Stimulated activated CD4-positive, alpha-beta T cell treated with anti-CD3 and anti-CD28 coated beads, Interleukin-4, amount 100 ng/mL, for 4 hours (primary cell): Measurements from ENCODE around the gene P2RX1.
A peak's percentile ranks its signal among the peaks of the same experiment; 100 is the strongest.
"Not testable (repeated sequence)": the region's sequence is repeated elsewhere in the genome, so short reads cannot be mapped to it uniquely, and the experiment has no call there.

Source experiments
- DNase-seq, 2 experiments: peaks; one replicate each; pipeline ENCODE4 v3.0.0-alpha.2; 2020

P2RX1 gene

DNA sequence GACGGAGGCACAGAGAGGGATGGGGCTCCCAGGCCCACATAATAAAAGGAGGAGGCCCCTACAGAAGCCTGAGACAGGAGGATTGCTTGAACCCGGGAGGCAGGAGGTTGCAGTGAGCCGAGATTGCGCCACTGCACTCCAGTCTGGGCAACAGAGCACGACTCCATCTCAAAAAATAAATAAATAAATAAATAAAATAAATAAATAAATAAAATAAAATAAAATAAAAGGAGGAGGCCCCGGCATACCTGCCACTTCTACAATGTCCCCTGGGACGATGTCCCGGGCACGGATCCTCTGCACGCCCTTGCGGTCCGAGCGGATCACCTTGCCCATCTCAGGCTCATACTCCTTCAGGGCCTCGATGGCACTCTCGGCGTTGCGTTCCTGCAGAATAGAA is 34.7 kb upstream of the P2RX1 start:
- DNase-seq, result no peak

DNA sequence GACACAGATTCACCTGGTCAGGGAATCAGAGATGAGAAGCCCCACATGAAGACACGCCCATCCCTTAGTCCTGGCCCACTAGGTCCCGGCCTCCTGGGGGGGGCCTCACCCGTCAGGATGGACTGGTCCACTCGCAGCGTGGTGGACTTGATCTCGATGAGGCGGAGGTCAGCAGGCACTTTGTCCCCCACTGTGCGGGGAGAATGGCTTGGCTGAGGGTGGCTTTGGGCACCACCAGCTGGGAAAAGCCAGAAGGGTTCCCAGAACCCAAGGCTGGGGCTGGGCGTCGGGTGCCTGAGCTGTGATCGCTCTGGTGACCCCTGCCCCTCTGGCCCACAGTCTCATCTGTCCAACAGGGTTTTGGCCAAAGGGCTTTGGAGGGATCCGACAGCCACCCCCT is 34.3 kb upstream of the P2RX1 start:
- no peak for DNase-seq

DNA sequence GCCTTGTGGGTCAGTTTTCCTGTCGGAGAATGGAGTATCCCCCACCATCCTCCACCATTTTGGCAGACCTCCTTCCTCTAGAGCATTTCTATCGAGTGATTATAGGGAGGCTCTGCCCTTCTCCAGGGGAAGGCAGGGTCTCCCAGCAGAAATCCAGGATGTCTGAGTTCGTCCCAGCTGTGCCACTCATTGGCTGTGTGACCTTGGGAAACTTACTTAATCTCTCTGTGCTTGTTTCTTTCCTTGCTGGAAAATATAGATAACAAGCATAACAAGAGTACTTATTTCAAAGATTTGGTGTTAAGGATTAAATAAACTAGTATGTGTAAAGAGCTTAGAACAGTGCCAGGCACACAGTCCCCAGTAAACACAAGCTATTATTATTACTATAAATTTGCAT is 33.2 kb upstream of the P2RX1 start:
- no peak for DNase-seq

DNA sequence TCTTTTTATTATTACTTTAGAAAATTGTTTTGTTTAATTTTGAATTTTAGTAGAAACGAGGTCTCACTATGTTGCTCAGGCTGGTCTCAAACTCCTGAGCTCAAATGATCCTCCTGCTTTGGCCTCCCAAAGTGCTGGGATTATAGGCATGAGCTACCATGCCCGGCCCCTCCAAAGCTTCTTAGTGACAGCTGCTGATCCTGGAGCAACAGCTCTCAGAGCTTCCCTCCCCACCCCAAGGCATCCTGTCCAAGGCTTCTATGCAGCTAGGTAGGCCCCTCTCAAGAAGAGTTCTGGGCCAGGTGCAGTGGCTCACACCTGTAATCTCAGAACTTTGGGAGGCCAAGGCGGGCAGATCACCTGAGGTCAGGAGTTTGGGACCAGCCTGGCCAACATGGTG is 32.3 kb upstream of the P2RX1 start:
- DNase-seq, result not testable (repeated sequence)

DNA sequence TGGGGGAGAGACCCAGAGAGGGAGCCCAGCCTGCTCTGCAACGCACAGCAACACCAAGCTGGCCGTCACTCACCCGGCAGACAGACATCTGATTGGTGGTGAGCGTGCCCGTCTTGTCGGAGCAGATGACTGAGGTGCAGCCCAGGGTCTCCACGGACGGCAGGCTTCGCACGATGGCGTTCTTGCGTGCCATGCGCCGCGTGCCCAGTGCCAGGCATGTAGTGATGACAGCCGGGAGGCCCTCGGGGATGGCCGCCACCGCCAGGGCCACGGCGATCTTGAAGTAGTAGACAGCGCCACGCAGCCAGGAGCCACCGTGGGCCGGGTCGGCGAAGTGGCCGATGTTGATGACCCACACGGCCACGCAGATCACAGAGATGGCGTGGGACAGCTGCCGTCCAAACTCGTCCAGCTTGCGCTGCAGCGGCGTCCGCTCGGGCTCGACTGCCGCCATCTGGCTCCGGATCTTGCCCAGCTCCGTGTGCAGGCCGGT is 31.1 kb upstream of the P2RX1 start:
- no peak for DNase-seq

DNA sequence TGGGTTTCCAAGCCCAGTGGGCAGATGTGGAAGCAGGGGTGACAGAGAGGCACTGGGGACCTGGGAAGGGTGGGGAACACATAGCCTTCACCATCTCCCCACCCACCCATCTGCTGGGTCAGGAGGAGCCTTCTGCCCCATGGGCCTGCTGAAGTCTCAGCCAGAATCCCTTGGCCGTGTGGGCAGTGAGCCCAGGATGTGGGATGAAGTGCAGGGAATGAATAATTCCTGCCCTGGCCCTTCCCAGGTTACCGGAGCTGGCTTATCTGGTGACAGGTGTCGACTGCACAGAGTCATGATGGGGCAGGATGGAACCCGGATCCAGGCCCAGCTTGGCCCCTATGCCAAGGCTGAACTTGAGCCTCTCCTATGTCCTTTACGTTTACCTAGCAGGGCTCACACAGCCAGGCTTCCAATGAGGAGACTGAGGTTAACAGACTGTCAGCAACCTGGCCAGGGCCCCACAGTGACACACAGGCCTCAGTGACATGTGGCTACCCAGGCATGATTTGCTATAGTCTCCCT is 30.5 kb upstream of the P2RX1 start:
- DNase-seq, result no peak

DNA sequence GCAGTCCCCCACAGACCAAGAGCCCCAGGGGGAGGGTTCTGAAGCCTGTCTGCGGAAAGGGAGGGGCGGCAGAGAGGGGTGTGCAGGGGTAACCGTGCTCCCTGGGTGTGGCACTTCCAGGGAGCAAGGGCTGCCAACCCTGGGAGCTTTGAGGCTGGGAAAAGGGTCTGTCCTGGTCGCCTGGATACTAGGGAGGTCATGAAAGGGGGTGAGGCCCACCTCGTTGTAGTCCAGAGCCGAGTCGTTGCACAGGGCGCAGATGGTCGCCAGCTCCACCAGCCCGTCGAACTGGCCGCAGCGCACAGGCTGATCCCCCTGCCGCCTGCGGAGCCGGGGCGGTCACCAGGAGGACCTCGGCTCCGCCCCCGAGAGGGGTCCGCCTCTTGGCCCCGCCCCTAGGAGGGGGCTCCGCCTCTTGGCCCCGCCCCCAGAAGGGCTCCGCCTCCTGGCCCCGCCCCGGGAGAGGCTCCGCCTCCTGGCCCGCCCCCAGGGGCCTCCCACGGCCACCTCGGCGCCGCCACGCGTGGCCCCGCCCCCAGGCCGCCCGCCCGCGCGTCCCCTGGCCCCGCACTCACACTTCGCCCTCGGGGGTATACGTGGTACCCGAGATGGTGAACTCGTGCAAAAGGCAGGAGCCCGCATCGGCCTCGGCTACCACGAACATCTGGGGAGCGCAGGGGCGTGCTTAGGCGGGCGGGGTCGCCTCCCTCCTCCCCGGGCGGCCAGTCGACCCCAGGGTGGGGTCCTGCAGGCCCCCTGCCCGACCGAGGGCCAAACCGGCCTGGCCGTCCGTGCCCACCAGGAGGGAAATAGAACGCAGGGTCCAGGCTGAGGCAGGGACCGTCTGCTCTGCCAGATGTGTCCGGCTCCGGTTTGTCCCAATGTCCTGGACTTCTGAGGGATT is 28.5 kb upstream of the P2RX1 start:
- DNase-seq, result peak; percentile 10 to 28

DNA sequence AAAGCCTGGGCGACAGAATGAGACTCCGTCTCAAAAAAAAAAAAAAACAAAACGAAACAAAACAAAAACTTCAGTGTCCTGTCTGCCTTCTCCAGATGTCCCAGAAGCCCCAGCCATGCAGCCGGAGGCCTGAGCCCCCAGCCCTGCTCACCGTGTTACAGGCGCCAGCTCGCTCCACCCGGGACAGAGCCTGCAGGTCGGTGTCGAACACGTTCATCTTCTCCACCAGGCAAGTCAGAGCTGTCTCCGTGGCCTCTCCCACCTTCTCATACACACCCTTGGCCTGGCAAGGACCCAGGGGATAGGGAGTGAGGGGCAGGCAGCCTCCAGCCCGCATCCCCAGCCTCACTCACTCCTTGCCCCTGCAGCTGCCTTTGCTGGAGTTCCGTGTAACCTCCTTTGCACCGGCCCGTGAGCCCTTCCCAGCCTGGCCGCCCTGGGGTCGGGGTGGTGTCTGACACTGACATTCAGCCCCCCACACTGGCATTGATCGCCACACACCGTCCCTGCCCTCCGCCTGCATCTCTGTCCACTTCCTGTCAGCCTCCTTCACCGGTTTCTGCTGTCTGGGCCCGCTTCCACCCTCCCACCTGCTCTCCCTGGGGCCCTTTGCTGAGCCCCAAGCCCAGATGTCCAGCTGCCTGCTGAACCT is 27.1 kb upstream of the P2RX1 start:
- no peak for DNase-seq

DNA sequence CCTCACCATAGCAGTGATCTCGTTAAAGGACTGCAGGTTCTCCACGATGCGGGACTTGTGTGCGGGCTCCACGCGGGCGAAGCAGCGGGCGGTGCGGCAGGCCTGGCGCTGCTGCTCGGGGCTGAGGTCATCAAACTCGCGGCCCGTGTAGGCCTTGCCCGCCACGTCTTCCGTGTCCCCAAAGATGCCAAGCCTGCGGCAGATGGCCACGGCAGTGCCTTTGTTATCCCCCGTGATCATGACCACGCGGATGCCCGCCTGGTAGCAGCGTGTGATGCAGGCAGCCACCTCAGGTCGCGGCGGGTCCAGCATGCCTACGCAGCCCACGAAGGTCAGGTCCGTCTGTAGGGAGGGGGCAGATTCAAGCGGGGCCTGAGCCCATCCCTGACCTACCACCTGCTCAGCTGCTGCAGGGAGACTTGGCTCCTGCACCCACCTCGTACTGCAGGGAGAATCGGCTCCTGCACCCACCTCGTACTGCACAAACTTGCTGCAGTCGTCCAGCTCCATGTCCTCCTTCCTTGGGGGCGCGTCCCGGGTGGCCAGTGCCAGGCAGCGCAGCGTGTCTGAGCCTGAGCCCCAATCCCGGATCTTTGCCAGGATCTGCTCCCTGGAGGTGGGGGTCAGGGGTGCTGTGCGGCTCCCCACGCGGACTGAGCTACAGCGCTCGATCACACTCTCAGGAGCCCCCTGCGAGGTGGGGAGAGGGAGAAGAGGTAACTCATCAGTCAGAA is 24.9 kb upstream of the P2RX1 start:
- no peak for DNase-seq

DNA sequence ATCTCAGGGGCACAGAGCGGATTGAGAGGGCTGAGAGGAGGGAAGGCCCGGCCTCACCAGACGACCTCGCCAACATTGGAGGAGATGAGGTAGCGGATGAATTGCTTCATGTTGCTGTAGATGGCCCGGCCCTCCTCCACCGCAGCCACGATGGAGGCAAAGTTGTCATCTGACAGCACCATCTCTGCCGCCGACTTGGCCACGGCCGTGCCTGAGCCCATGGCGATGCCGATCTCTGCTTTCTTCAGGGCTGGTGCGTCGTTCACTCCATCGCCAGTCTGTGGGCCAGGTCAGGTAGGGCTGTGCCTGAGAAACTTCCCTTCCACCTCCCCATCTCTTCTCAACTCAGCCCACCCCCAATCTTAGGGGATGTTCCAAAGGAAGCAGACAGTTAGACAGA is 21.1 kb upstream of the P2RX1 start:
- no peak for DNase-seq

DNA sequence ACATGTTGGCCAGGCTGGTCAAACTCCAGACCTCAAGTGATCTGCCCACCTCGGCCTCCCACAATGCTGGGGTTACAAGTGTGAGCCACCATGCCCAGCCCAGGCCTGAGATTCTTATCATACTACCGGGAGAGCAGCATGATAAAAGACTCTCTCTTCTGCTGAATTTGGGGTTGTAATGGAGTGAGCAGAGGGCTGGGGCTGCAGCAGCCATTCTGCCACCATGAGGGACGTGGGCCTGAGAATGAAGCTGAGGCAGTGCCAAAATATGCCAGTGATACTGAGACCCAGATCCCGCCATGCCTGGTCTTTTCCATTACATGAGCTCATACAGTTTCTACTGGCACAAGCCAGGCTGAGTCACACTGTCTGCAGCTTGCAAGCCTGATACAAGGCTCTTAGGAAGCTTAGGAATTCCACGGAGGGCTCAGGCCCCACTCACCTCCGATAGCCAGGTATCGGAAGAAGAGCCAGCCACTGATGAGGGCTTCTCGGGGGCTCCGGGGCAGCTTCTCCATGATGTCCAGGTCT is 19.6 kb upstream of the P2RX1 start:
- no peak for DNase-seq

DNA sequence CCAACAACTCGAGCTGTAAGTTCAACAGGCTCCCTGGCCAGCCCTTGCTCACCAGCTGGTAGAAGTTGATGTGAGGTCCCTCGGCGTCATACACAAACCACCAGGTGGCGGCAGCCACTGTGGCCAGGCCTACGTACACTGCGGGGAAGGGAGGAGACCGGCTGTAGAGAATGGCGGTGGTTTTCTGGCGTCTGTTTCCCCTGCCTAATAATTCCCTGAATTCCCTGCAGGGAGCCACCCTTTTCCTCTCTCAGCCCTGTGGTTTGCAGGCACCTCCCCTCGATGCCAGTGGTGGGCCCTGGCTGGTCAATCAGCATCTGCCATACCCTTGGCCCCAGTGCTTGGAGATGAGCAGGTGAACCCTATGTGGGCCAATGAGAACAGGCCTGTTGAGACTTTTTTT is 18.9 kb upstream of the P2RX1 start:
- peak in 1 of 2 experiments; percentile 11 for DNase-seq

DNA sequence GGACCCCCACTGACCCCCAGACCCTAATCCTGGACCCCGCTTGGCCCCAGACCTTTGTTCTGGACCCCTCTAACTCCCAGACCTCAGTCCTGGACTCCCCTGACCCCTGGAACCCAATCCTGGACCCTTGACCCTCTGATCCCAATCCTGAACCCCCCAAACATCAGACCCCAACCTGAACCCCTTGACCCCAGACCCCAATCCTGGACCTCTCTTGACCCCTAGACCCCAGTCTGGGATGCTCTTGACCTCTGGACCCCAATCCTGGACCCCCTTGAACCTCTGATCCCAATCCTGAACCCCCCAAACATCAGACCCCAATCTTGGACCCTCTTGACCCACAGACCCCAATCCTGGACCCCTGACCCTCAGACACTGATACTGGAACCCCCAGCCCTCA is 13.5 kb upstream of the P2RX1 start:
- DNase-seq, result no peak

DNA sequence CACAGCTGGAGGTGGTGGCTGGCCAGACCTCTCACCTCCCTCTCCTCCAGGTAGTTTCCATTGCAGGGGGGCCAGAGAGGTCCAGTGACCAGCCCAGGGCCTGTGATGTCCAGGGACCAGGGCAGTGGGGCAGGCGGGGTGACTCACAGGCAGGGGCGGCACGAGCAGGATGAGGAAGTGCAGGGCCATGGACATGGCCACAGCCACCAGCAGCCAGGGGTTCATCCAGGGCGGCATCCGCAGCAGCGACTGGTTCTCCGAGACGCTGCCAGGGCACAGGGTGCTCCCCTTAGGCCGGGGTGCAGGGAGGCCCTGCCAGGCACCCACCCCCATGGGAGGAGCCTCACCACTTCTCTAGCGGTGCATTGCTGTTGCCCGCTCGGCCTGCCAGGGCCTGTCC is 12.9 kb upstream of the P2RX1 start:
- no peak for DNase-seq

DNA sequence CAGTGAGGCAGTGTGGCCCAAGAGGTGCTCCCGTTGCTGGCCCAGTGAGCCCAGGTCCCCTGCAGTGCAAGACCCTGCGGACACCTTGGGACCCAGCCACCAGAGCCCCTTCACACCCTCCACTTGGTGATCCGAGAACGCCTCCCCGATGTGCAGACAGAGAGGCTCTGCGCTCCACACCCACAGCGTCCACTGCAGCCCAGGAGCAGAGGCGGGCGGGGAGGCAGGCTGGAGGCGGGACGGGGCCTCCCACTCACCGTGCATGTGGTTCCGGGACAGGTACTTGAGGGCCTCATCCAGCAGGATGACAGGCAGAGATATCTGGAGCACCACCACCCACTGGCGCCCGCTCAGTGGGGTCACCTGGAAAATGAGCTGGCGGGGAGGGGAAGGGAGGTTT is 12.1 kb upstream of the P2RX1 start:
- DNase-seq, result no peak

DNA sequence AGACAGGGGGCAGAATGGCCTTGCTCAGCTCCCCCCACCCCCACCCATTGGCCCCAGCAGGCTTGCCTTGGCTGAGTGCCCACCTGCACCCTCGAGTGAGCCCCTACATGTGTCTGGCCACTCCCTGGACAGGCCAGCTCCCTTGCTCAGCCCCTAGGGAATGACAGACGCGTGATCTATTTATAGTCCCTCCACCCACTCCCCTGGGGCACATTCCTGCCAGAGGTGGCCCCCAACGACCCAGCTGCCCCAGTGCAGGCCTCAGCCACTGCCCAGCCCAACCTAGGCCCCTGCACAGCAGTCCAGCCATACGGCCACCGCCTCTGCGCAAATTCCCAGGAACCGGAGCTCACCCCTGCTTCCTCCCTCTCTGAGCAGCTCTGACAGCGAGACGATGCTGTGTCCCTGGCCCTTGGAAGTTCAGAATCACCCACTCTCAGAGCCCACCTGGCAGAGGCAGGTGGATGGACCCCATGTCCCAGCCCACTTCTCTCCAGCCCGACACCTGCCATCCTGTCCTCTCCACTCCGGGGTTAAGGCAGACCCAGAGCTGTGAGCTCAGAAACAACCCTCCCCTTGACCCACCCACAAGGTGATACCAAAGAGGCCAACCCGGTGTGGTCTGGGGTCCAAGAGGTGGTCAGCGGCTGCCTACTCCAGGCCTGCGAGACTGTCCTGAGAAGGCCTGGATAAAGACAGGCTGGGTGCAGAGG is 11.5 kb upstream of the P2RX1 start:
- no peak for DNase-seq

DNA sequence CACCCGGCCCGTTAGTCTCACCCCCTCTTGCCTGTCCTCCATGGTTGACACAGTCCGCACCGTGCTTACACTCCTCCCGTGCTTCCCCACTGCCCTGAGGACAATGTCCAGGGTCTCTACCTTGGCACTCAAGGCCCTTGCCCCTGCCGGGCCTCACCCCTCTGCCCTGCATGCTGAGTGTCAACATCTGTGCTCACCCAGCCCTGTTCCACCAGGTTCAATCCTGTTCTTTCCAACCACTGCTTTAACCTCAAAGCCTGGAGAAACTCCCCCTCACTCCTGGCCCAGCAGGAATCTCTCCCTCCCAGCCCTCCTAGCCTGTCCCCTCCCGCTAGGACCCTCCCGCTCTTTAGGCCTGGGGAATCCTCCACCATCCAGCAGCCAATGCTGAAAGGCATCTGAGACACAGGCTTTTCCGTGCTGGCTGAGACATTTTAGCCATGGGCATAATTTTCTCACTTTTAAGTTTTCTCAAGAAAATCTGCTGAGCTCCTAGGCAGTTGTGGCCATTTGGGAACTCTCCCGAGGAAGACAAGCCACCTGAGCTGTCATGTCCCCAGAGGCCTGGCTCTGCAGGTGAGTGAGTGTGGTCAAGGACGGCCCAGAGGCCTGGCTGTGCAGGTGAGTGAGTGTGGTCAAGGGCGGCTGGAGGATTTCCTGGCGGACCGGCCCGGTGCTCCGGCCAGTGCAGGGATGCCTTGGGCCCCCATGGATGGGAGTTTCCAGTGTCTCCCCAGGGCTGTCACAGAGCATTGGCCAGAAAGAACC is 10.8 kb upstream of the P2RX1 start:
- DNase-seq, result no peak

DNA sequence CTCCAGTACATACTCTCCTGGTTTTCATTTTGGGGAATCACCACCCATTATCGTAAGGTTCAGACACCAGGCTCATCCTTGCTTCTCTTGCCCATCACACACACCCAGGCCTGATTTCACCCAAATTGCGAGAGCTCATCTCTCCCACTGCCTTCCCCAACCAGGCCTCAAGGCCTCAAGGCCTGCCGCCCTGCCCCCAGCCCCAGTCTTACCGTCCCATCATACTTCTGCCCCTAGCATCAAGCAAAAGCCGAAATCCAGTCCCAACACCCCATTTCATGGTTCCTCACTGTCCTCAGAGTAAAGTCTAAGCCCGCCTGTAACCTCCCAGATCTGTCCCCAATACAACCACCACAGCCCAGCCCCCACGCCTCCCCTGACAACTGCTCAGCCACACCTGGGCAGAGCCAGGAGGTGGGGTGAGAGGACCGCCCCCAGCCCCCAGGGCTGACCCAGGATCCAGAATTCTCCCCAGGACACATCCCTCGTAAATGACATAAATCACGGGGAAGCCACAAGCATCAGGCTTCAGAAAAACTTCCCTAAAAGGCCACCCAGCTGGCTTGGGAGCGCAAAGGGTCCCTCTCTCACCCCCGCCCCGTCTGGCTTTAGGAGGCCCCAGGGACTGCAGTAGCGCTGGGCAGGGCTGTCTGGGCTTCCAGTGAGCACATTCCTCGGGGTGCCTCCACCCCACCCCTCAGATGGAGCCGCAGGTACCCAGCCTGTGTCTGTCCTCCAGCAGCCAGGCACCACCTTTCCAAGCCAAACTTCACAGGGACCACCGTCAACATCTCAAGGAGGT is 9.6 kb upstream of the P2RX1 start:
- no peak for DNase-seq

DNA sequence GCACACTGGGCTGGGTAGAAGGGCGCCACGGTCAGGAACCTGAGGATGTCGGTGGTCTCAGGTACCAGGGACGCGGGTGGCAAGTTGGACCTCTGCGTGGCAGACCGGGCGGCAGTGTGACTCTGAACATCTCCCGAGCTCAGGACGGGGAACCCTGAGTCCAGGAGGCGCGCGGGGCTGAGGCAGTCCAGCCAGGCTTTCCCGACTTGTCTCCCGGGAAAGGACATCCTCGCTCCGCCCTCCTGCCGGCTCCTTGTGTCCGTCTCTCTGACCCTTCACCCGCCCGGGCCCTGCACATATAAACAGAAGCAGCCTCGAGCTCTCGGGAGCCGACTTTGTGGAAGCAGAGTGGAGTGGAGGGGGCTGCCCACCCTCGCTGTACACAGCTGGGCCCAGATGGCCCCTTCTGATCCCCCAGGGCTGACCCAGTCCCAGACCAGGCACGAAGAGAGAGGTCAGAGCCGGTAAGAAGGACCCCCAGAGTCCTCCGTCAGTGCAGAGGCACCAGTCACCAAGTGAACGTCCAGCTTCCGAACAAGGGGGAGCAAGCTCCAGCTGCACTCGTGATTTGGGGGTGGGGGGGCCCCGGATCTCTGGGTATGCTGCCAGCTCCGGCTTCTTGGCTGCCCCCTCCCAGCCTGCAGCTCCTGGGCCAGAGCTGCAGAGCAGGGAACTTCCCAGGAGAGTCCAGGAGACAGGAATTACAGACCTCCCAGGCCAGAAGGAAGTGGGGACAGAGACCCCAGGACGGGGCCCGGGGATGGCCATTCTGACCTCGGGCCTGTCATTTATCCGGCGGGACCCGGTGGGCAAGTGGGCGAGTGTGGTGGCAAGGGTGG is 8.5 kb upstream of the P2RX1 start:
- DNase-seq, result no peak
